ENCODE data around the gene MDM2. TPM values are rescaled to one million over a fixed set of nuclear protein-coding genes. Genes with fewer than 3 reads are reported as not detected.

MDM2 gene
- total and polyA plus RNA-seq, 9 of the 15 experiments (the other 6 are each of a cell fraction or from before 2014, with no cell fraction given): 13.6 to 100 (median 49.0) TPM

DNA sequence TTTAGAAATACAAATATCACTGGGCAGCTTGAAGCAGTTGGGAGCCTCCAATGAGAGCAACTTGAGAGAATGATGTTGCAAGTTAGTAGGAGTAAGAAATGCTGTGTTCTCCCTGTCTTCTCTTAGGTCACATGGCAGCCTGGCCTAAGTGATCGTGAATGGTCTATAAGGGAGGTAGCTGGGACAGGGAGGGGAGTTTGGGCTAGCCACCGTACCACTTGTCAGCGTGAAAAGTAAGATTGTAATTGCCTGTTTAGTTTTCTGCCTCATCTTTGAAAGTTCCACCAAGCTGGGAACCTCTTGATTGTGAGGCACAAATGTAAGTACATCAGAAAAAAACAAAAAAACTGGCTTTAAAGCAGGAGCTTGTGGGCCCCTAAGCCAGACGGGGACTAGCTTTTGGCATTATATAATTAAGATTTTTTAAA is 36.4 kb downstream of the MDM2 start (continued):
- TF ChIP-seq, protein P1, sequence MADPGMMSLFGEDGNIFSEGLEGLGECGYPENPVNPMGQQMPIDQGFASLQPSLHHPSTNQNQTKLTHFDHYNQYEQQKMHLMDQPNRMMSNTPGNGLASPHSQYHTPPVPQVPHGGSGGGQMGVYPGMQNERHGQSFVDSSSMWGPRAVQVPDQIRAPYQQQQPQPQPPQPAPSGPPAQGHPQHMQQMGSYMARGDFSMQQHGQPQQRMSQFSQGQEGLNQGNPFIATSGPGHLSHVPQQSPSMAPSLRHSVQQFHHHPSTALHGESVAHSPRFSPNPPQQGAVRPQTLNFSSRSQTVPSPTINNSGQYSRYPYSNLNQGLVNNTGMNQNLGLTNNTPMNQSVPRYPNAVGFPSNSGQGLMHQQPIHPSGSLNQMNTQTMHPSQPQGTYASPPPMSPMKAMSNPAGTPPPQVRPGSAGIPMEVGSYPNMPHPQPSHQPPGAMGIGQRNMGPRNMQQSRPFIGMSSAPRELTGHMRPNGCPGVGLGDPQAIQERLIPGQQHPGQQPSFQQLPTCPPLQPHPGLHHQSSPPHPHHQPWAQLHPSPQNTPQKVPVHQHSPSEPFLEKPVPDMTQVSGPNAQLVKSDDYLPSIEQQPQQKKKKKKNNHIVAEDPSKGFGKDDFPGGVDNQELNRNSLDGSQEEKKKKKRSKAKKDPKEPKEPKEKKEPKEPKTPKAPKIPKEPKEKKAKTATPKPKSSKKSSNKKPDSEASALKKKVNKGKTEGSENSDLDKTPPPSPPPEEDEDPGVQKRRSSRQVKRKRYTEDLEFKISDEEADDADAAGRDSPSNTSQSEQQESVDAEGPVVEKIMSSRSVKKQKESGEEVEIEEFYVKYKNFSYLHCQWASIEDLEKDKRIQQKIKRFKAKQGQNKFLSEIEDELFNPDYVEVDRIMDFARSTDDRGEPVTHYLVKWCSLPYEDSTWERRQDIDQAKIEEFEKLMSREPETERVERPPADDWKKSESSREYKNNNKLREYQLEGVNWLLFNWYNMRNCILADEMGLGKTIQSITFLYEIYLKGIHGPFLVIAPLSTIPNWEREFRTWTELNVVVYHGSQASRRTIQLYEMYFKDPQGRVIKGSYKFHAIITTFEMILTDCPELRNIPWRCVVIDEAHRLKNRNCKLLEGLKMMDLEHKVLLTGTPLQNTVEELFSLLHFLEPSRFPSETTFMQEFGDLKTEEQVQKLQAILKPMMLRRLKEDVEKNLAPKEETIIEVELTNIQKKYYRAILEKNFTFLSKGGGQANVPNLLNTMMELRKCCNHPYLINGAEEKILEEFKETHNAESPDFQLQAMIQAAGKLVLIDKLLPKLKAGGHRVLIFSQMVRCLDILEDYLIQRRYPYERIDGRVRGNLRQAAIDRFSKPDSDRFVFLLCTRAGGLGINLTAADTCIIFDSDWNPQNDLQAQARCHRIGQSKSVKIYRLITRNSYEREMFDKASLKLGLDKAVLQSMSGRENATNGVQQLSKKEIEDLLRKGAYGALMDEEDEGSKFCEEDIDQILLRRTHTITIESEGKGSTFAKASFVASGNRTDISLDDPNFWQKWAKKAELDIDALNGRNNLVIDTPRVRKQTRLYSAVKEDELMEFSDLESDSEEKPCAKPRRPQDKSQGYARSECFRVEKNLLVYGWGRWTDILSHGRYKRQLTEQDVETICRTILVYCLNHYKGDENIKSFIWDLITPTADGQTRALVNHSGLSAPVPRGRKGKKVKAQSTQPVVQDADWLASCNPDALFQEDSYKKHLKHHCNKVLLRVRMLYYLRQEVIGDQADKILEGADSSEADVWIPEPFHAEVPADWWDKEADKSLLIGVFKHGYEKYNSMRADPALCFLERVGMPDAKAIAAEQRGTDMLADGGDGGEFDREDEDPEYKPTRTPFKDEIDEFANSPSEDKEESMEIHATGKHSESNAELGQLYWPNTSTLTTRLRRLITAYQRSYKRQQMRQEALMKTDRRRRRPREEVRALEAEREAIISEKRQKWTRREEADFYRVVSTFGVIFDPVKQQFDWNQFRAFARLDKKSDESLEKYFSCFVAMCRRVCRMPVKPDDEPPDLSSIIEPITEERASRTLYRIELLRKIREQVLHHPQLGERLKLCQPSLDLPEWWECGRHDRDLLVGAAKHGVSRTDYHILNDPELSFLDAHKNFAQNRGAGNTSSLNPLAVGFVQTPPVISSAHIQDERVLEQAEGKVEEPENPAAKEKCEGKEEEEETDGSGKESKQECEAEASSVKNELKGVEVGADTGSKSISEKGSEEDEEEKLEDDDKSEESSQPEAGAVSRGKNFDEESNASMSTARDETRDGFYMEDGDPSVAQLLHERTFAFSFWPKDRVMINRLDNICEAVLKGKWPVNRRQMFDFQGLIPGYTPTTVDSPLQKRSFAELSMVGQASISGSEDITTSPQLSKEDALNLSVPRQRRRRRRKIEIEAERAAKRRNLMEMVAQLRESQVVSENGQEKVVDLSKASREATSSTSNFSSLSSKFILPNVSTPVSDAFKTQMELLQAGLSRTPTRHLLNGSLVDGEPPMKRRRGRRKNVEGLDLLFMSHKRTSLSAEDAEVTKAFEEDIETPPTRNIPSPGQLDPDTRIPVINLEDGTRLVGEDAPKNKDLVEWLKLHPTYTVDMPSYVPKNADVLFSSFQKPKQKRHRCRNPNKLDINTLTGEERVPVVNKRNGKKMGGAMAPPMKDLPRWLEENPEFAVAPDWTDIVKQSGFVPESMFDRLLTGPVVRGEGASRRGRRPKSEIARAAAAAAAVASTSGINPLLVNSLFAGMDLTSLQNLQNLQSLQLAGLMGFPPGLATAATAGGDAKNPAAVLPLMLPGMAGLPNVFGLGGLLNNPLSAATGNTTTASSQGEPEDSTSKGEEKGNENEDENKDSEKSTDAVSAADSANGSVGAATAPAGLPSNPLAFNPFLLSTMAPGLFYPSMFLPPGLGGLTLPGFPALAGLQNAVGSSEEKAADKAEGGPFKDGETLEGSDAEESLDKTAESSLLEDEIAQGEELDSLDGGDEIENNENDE (IDR thresholded peaks at IDR 0.05; ENCODE audit: low read depth, low read length): no peak
- TF ChIP-seq, protein P2, sequence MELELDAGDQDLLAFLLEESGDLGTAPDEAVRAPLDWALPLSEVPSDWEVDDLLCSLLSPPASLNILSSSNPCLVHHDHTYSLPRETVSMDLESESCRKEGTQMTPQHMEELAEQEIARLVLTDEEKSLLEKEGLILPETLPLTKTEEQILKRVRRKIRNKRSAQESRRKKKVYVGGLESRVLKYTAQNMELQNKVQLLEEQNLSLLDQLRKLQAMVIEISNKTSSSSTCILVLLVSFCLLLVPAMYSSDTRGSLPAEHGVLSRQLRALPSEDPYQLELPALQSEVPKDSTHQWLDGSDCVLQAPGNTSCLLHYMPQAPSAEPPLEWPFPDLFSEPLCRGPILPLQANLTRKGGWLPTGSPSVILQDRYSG (tag; conservative IDR thresholded peaks at IDR 0.05; ENCODE audit: low read depth): no peak
- TF ChIP-seq ZNF263 (CRISPR knock-in tag; IDR thresholded peaks at IDR 0.05; ENCODE audit: borderline replicate concordance): no peak
- no peak for TF ChIP-seq NFE2 (IDR thresholded peaks at IDR 0.05; ENCODE audit: low read depth)
- no peak for TF ChIP-seq ATF7 (IDR thresholded peaks at IDR 0.05)
- no peak for TF ChIP-seq C11orf30 (IDR thresholded peaks at IDR 0.05; ENCODE audit: low read depth)
- TF ChIP-seq, protein P3, sequence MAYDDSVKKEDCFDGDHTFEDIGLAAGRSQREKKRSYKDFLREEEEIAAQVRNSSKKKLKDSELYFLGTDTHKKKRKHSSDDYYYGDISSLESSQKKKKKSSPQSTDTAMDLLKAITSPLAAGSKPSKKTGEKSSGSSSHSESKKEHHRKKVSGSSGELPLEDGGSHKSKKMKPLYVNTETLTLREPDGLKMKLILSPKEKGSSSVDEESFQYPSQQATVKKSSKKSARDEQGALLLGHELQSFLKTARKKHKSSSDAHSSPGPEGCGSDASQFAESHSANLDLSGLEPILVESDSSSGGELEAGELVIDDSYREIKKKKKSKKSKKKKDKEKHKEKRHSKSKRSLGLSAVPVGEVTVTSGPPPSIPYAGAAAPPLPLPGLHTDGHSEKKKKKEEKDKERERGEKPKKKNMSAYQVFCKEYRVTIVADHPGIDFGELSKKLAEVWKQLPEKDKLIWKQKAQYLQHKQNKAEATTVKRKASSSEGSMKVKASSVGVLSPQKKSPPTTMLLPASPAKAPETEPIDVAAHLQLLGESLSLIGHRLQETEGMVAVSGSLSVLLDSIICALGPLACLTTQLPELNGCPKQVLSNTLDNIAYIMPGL (CRISPR knock-in tag; IDR thresholded peaks at IDR 0.05): no peak
- TF ChIP-seq SP1 (CRISPR knock-in tag; IDR thresholded peaks at IDR 0.05): no peak
- no peak for TF ChIP-seq SMAD2 (IDR thresholded peaks at IDR 0.05; ENCODE audit: low read depth, low read length)
- TF ChIP-seq CHD4 (IDR thresholded peaks at IDR 0.05; ENCODE audit: insufficient read depth, insufficient replicate concordance, low read depth, low read length, poor library complexity, severe bottlenecking): no peak
- TF ChIP-seq, protein P4, sequence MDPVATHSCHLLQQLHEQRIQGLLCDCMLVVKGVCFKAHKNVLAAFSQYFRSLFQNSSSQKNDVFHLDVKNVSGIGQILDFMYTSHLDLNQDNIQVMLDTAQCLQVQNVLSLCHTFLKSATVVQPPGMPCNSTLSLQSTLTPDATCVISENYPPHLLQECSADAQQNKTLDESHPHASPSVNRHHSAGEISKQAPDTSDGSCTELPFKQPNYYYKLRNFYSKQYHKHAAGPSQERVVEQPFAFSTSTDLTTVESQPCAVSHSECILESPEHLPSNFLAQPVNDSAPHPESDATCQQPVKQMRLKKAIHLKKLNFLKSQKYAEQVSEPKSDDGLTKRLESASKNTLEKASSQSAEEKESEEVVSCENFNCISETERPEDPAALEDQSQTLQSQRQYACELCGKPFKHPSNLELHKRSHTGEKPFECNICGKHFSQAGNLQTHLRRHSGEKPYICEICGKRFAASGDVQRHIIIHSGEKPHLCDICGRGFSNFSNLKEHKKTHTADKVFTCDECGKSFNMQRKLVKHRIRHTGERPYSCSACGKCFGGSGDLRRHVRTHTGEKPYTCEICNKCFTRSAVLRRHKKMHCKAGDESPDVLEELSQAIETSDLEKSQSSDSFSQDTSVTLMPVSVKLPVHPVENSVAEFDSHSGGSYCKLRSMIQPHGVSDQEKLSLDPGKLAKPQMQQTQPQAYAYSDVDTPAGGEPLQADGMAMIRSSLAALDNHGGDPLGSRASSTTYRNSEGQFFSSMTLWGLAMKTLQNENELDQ (CRISPR knock-in tag; IDR thresholded peaks at IDR 0.05; ENCODE audit: borderline replicate concordance): no peak
- TF ChIP-seq CBX5 (IDR thresholded peaks at IDR 0.05; ENCODE audit: borderline replicate concordance, low read depth): no peak

Measured in K562 (cell line).